ENCODE data around the gene ATOX1.

DNA sequence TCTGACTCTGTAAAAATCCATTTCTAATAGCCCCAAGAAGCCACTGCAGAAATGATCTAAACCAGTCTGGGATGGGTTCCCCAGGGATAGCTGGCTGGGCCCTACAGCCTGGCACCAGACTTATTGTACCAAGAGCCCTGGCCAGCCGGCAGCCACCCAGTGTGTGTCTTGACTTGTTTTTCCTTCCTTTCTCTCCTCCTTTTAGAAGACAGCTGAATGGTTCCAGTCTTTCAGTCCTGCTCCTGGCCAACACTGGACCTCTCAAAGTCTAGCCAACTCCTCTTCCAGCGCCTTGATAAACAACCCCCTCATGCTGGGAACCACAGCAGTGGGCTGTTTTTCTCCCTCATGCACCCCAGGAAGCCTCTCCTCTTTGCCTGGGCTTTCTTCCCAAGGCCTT is 34.1 kb downstream of the ATOX1 start:
- TF ChIP-seq, protein P1, sequence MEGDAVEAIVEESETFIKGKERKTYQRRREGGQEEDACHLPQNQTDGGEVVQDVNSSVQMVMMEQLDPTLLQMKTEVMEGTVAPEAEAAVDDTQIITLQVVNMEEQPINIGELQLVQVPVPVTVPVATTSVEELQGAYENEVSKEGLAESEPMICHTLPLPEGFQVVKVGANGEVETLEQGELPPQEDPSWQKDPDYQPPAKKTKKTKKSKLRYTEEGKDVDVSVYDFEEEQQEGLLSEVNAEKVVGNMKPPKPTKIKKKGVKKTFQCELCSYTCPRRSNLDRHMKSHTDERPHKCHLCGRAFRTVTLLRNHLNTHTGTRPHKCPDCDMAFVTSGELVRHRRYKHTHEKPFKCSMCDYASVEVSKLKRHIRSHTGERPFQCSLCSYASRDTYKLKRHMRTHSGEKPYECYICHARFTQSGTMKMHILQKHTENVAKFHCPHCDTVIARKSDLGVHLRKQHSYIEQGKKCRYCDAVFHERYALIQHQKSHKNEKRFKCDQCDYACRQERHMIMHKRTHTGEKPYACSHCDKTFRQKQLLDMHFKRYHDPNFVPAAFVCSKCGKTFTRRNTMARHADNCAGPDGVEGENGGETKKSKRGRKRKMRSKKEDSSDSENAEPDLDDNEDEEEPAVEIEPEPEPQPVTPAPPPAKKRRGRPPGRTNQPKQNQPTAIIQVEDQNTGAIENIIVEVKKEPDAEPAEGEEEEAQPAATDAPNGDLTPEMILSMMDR (IDR thresholded peaks at IDR 0.05): no peak
- TF ChIP-seq POLR2AphosphoS5 (IDR thresholded peaks at IDR 0.05) (no peak), POLR2A (IDR thresholded peaks at IDR 0.05) (no peak), EP300 (IDR thresholded peaks at IDR 0.05) (no peak)
